Neuronal stem cell (in vitro differentiated cells): ENCODE results near the gene SUCLG2.
"Not testable (repeated sequence)": the region's sequence is repeated elsewhere in the genome, so short reads cannot be mapped to it uniquely, and the experiment has no call there.

ENCODE experiments used
- DNase-seq: peaks from one replicate; pipeline ENCODE4 v3.0.0-alpha.2; 2013; ENCODE audit warnings: low spot score
- H2AFZ ChIP-seq: one replicate; pipeline ENCODE4 v1.6.1; 2013; ENCODE audit warnings: mild to moderate bottlenecking, low read length, inconsistent platforms
- H2AK5ac ChIP-seq: 2 replicates; pipeline ENCODE4 v1.6.1; 2013; ENCODE audit warnings: low read depth, mild to moderate bottlenecking, inconsistent platforms, low read length, moderate library complexity, mixed read lengths
- H2BK120ac ChIP-seq: 2 replicates; pipeline ENCODE4 v1.6.1; 2013; ENCODE audit warnings: low read depth, mild to moderate bottlenecking, inconsistent platforms, low read length, moderate library complexity, mixed read lengths
- H2BK12ac ChIP-seq: one replicate; pipeline ENCODE4 v1.6.1; 2013; ENCODE audit warnings: low read length, inconsistent platforms
- H2BK15ac ChIP-seq: 2 replicates; pipeline ENCODE4 v1.6.1; 2013; ENCODE audit warnings: mild to moderate bottlenecking, low read length, inconsistent platforms, mixed read lengths
- H2BK5ac ChIP-seq: one replicate; pipeline ENCODE4 v1.6.1; 2013; ENCODE audit warnings: inconsistent platforms, mild to moderate bottlenecking, low read length, moderate library complexity
- H3K14ac ChIP-seq: one replicate; pipeline ENCODE4 v1.6.1; 2013; ENCODE audit warnings: low read length, inconsistent platforms
- H3K18ac ChIP-seq: 2 replicates; pipeline ENCODE4 v1.6.1; 2013; ENCODE audit warnings: low read length, inconsistent platforms
- H3K23ac ChIP-seq: 2 replicates; pipeline ENCODE4 v1.6.1; 2013; ENCODE audit warnings: low read depth, mild to moderate bottlenecking, mixed read lengths, low read length, inconsistent platforms; ENCODE audit not compliant: poor library complexity
- H3K27ac ChIP-seq: replicated peaks from 3 replicates; pipeline ENCODE4 v1.5.1; 2013; ENCODE audit warnings: low read length, inconsistent platforms
- H3K27me3 ChIP-seq, 3 experiments: 2 replicates each; pipeline ENCODE4 v1.6.1; 2013; ENCODE audit warnings: low read length in 3 of 3, mild to moderate bottlenecking in 2 of 3, inconsistent platforms in 1 of 3, low read depth in 1 of 3, mixed read lengths in 1 of 3, moderate library complexity in 1 of 3; ENCODE audit not compliant: control insufficient read depth in 3 of 3, insufficient read depth in 3 of 3
- H3K36me3 ChIP-seq, 2 donors: replicated peaks in 1 of 2; 2 replicates each; pipeline ENCODE4 v1.6.1; 2013; ENCODE audit warnings: low read length in 2 of 2; ENCODE audit not compliant: control insufficient read depth in 2 of 2, insufficient read depth in 2 of 2
- H3K4ac ChIP-seq: 2 replicates; pipeline ENCODE4 v1.6.1; 2013; ENCODE audit warnings: inconsistent platforms, mild to moderate bottlenecking, low read length, moderate library complexity
- H3K4me1 ChIP-seq, 2 donors: 1 replicate in 1 of 2; 2 replicates in 1 of 2; pipeline ENCODE4 v1.6.1; 2013; ENCODE audit warnings: low read length in 2 of 2, low read depth in 1 of 2; ENCODE audit not compliant: control insufficient read depth in 2 of 2, insufficient read depth in 1 of 2
- H3K4me2 ChIP-seq: one replicate; pipeline ENCODE4 v1.6.1; 2013; ENCODE audit warnings: mild to moderate bottlenecking, low read length, inconsistent platforms; ENCODE audit not compliant: insufficient read depth, poor library complexity, severe bottlenecking
- H3K4me3 ChIP-seq, 2 donors: 2 replicates each; pipeline ENCODE4 v1.5.1; 2013; ENCODE audit warnings: low read length in 2 of 2, mild to moderate bottlenecking in 2 of 2, inconsistent platforms in 1 of 2, moderate library complexity in 1 of 2
- H3K79me1 ChIP-seq: one replicate; pipeline ENCODE4 v1.6.1; 2013; ENCODE audit warnings: low read depth, mild to moderate bottlenecking, inconsistent platforms, low read length, moderate library complexity
- H3K9ac ChIP-seq: one replicate; pipeline ENCODE4 v1.6.1; 2013; ENCODE audit warnings: mild to moderate bottlenecking, low read depth, low read length, inconsistent platforms; ENCODE audit not compliant: poor library complexity
- H3K9me3 ChIP-seq, 2 donors: replicated peaks in 1 of 2; 2 replicates each; pipeline versions ENCODE3 to v1.6.1; 2013; ENCODE audit warnings: low read length in 2 of 2, mild to moderate bottlenecking in 2 of 2, inconsistent platforms in 1 of 2, low read depth in 1 of 2, mixed read lengths in 1 of 2, moderate library complexity in 1 of 2; ENCODE audit not compliant: control insufficient read depth in 2 of 2, insufficient read depth in 1 of 2
- H4K8ac ChIP-seq: one replicate; pipeline ENCODE4 v1.6.1; 2013; ENCODE audit warnings: low read depth, mild to moderate bottlenecking, inconsistent platforms, low read length, moderate library complexity
- H4K91ac ChIP-seq: one replicate; pipeline ENCODE4 v1.6.1; 2013; ENCODE audit warnings: low read length, low read depth, mild to moderate bottlenecking, inconsistent platforms; ENCODE audit not compliant: poor library complexity
- WGBS, 2 donors: extraction: QIAGEN DNeasy Blood & Tissue Kit; methylation state at CpG; one replicate each; pipeline ENCODE4 v1.1.7; 2013; ENCODE audit warnings: missing lambda C conversion rate in 2 of 2, mixed read lengths in 1 of 2; ENCODE audit not compliant: insufficient read length in 2 of 2, insufficient replicate concordance in 1 of 2; ENCODE audit errors: extremely low coverage in 2 of 2; 5-methylcytosine and 5-hydroxymethylcytosine counted together

Gene SUCLG2

GRCh38 chr3:67550541-67550940, 103.9 kb downstream of the SUCLG2 start:
- DNase-seq, result no peak
- H3K27me3 ChIP-seq, result no peaks in the 10 kb centered on the region
- no peak overlapping the region for H2AK5ac ChIP-seq
- no peak overlapping the region for H3K18ac ChIP-seq
- peaks cover 0 to 2% of the 10 kb centered on the region in 2 donors for H3K36me3 ChIP-seq
- no peak overlapping the region for H3K4me3 ChIP-seq
- H2BK12ac ChIP-seq, result no peak overlapping the region
- H3K9ac ChIP-seq, result no peak overlapping the region
- no CpG with 5 or more reads among the region's 7 CpGs for WGBS, 2 donors
- no peak overlapping the region for H3K23ac ChIP-seq
- no peak overlapping the region for H3K4ac ChIP-seq
- H4K8ac ChIP-seq, result no peak overlapping the region
- H3K27ac ChIP-seq, result no peak overlapping the region
- H2BK120ac ChIP-seq, result no peak overlapping the region
- H2BK5ac ChIP-seq, result no peak overlapping the region
- no peak overlapping the region for H3K4me2 ChIP-seq
- no peak overlapping the region for H2AFZ ChIP-seq
- H4K91ac ChIP-seq, result no peak overlapping the region
- peaks cover 2 to 7% of the 10 kb centered on the region in 2 donors for H3K9me3 ChIP-seq
- H2BK15ac ChIP-seq, result no peak overlapping the region
- H3K79me1 ChIP-seq, result no peaks in the 10 kb centered on the region
- peaks cover 0 to 1% of the 10 kb centered on the region in 2 donors for H3K4me1 ChIP-seq
- H3K14ac ChIP-seq, result no peak overlapping the region

- not testable (repeated sequence) for H3K4me2 ChIP-seq, H3K27ac ChIP-seq, H4K91ac ChIP-seq, H2BK15ac ChIP-seq, H3K23ac ChIP-seq, H2BK120ac ChIP-seq, H3K79me1 ChIP-seq, H3K9ac ChIP-seq, H3K4me3 ChIP-seq, H3K27me3 ChIP-seq, H2AFZ ChIP-seq, H3K9me3 ChIP-seq, H3K4ac ChIP-seq, H2BK12ac ChIP-seq, DNase-seq, H2AK5ac ChIP-seq, H3K14ac ChIP-seq, H3K36me3 ChIP-seq, H2BK5ac ChIP-seq, H4K8ac ChIP-seq, H3K4me1 ChIP-seq, H3K18ac ChIP-seq
- WGBS, 2 donors, result no CpG with 5 or more reads among the region's 3 CpGs
Measured at GRCh38 chr3:67542502-67543250, 111.7 kb downstream of the SUCLG2 start.

GRCh38 chr3:67540198-67540894, 114.1 kb downstream of the SUCLG2 start:
- no peaks in the 10 kb centered on the region for H3K9me3 ChIP-seq
- no peak overlapping the region for H2BK12ac ChIP-seq
- no peak overlapping the region for H2BK5ac ChIP-seq
- peaks cover 0 to 2% of the 10 kb centered on the region in 2 donors for H3K4me1 ChIP-seq
- H2AFZ ChIP-seq, result no peak overlapping the region
- no peaks in the 10 kb centered on the region for H3K27me3 ChIP-seq
- H4K91ac ChIP-seq, result no peak overlapping the region
- H3K79me1 ChIP-seq, result peaks cover 2% of the 10 kb centered on the region
- H3K27ac ChIP-seq, result no peak overlapping the region
- no peak overlapping the region for H3K14ac ChIP-seq
- DNase-seq, result no peak
- H3K18ac ChIP-seq, result no peak overlapping the region
- peak overlapping the region in 1 of 2 donors; percentile 41 for H3K4me3 ChIP-seq
- no peak overlapping the region for H2AK5ac ChIP-seq
- H3K9ac ChIP-seq, result no peak overlapping the region
- H2BK120ac ChIP-seq, result no peak overlapping the region
- WGBS, 2 donors, result no CpG with 5 or more reads among the region's 8 CpGs
- no peak overlapping the region for H2BK15ac ChIP-seq
- H3K4ac ChIP-seq, result no peak overlapping the region
- H3K36me3 ChIP-seq, result no peaks in the 10 kb centered on the region
- no peak overlapping the region for H3K23ac ChIP-seq
- no peak overlapping the region for H3K4me2 ChIP-seq
- H4K8ac ChIP-seq, result no peak overlapping the region

DNA sequence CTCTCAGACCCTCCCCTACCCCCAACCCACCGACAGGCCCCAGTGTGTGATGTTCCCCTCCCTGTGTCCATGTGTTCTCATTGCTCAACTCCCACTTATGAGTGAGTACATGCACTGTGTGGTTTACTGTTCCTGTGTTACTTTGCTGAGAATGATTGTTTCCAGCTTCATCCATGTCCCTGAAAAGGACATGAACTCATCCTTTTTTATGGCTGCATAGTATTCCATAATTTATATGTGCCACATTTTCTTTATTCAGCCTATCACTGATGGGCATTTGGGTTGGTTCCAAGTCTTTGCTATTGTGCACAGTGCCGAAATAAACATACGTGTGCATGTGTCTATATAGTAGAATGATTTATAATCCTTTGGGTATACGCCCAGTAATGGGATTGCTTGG, 117.2 kb downstream of the SUCLG2 start:
- H3K4me3 ChIP-seq, H2BK15ac ChIP-seq, H3K27ac ChIP-seq, H3K9me3 ChIP-seq, H2BK120ac ChIP-seq, H3K14ac ChIP-seq, H3K79me1 ChIP-seq, H3K27me3 ChIP-seq, H4K8ac ChIP-seq, H2AFZ ChIP-seq, DNase-seq, H3K4me1 ChIP-seq, H3K9ac ChIP-seq, H3K4me2 ChIP-seq, H3K36me3 ChIP-seq, H2BK12ac ChIP-seq, H4K91ac ChIP-seq, H2BK5ac ChIP-seq, H2AK5ac ChIP-seq, H3K4ac ChIP-seq, H3K23ac ChIP-seq, H3K18ac ChIP-seq: not testable (repeated sequence)
- WGBS, 2 donors, result no CpG with 5 or more reads among the region's 4 CpGs
